NB4 (cell line): ENCODE data around the gene ARL8B.
"Not testable (repeated sequence)": the region's sequence is repeated elsewhere in the genome, so short reads cannot be mapped to it uniquely, and the experiment has no call there.

Experiments used
- DNase-seq: peaks from one replicate; pipeline ENCODE4 v3.0.0; 2010; ENCODE audit warnings: low read depth
- H3K4me3 ChIP-seq: one replicate; pipeline ENCODE4 v1.5.1; 2011; ENCODE audit warnings: mild to moderate bottlenecking, low read depth, low read length, moderate library complexity
- MYC ChIP-seq: IDR thresholded peaks from 2 replicates; pipeline ENCODE4 v1.6.1; 2011; ENCODE audit warnings: low read depth, low read length
- POLR2A ChIP-seq: IDR thresholded peaks from 2 replicates; pipeline ENCODE4 v1.6.1; 2011; ENCODE audit warnings: mild to moderate bottlenecking; ENCODE audit not compliant: insufficient read length; ENCODE audit errors: extremely low read depth
- TF ChIP-seq, protein P1 (sequence below): IDR thresholded peaks from 2 replicates; pipeline ENCODE4 v1.6.1; 2011; ENCODE audit warnings: low read depth, low read length
- TF ChIP-seq, protein P2 (sequence below): IDR thresholded peaks from one replicate; pipeline ENCODE4 v1.5.1; 2012; ENCODE audit warnings: low read depth, low read length

Gene ARL8B

DNA sequence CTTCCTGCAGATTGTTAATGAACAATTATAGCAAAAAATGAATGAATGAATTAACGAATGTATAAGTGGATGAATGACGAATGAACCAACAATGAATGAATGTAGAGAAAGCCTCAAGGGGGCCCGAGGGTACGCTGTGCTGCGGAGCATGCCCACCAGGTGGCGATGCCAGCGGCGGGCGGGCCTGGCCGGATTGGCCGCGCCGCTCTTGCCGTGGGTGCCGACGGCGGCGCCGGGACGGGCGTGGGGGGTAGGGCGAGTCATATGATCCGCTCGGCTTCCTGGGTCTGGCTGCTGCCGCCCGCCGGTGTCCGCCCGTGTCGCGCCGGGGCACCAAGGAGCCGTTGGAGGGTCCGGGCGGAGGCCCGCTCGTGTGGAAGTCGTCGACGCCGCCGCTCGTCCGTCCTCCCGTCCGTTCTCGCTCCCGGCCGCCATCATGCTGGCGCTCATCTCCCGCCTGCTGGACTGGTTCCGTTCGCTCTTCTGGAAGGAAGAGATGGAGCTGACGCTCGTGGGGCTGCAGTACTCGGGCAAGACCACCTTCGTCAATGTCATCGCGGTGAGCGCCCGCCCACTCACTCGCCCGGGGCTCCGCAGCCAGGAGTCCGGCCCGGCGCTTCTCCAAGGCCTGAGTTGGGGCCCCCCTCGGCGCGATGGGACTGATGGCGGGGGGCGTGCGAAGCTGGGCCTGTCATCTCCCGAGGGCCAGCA lies at the start of gene ARL8B:
Gene ARL8B (plus strand): TSS at position 263 of the 711 bp plus-strand sequence. CDS start 174 bp downstream, at position 437.
- TF ChIP-seq POLR2A: peak; percentile 84
- TF ChIP-seq, protein P1, sequence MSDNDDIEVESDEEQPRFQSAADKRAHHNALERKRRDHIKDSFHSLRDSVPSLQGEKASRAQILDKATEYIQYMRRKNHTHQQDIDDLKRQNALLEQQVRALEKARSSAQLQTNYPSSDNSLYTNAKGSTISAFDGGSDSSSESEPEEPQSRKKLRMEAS: peak; percentile 79; the same call in 1 of the 2 replicates
- 0 out of 2 replicates have a peak, but pooled peaks have one; percentile 48 for TF ChIP-seq MYC
- TF ChIP-seq, protein P2, sequence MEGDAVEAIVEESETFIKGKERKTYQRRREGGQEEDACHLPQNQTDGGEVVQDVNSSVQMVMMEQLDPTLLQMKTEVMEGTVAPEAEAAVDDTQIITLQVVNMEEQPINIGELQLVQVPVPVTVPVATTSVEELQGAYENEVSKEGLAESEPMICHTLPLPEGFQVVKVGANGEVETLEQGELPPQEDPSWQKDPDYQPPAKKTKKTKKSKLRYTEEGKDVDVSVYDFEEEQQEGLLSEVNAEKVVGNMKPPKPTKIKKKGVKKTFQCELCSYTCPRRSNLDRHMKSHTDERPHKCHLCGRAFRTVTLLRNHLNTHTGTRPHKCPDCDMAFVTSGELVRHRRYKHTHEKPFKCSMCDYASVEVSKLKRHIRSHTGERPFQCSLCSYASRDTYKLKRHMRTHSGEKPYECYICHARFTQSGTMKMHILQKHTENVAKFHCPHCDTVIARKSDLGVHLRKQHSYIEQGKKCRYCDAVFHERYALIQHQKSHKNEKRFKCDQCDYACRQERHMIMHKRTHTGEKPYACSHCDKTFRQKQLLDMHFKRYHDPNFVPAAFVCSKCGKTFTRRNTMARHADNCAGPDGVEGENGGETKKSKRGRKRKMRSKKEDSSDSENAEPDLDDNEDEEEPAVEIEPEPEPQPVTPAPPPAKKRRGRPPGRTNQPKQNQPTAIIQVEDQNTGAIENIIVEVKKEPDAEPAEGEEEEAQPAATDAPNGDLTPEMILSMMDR: peak; percentile 89
- peak; percentile 92 for DNase-seq

DNA sequence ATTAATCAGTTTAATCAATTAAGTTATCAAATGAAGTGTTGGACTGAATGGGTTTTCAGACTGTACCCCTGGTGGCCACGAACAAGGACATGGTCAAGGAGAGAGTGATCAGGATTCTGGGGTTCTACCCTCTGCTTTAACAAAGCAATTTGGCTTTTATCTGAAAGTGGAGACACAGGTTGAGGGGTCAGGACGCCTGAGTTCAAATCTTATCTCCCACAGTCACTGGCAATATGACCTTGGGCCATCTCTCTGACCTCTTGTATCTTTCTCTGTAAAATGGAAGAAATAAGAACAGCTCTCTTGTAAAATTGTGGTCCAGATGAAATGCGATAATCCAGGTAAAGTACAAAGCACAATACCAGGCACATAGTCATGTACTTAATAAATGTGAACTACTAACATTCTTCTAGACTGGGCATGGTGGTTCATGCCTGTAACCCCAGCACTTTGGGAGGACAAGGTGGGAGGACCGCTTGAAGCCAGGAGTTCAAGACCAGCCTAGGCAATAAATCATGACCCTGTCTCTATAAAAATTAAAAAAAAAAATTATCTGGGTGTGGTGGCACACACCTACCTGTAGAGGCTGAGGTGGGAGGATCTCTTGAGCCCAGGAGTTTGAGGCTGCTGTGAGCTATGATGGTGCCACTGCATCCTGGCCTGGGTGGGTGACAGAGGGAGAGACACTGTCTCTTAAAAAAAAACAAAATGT lies 48.6 kb upstream of the ARL8B start:
- H3K4me3 ChIP-seq: no peak overlapping the region
- TF ChIP-seq, protein P1: no peak
- TF ChIP-seq, protein P2: no peak
- TF ChIP-seq POLR2A (no peak), MYC (no peak)
- no peak for DNase-seq

More for the DNA sequence above, at the start of gene ARL8B:
- H3K4me3 ChIP-seq: peak within 1 kb of the TSS; percentile 68

DNA sequence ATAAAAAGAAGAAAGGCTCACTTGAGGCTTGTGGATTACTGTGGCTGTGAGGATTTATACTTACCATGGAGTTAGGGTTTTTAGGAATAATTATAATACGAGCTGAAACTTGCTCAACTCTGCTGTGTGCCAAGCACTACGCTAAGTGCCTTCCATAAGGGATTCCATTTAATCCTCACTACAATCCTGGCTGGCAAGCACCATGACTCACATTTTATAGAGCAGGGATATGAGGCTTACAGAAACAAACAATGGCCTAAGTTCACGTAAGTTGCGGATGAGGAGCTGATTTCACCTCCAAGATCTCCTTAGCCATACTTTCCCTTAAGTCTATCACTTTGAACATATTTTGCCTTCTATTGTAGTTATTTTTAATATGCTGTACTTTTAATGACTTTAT lies 43.9 kb upstream of the ARL8B start:
- no peak overlapping the region for H3K4me3 ChIP-seq
- no peak for DNase-seq
- TF ChIP-seq MYC (no peak), POLR2A (no peak)
- TF ChIP-seq, protein P2: no peak
- TF ChIP-seq, protein P1: no peak

DNA sequence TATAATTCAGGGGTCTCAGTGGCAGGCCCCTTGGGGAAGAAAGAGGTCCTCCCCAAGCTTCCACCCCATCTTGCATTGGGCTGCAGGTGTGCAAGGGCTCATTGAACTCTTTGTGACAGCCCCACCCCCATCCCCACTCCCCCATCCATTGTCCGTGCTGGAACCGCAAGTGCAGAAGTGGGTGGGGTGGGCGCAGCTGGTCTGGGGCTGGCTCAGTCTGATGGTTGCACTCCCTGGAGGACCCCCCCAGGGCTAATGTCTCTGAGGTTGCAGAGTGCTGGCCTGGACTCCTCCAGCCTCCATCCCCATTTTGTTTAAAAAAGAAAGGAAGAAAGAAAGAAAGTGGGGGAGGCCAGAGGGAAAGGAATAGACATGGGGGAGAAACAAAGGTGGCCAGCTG lies 42.3 kb upstream of the ARL8B start:
- TF ChIP-seq, protein P2: no peak
- no peak for TF ChIP-seq MYC
- TF ChIP-seq, protein P1: no peak
- TF ChIP-seq POLR2A: no peak

DNA sequence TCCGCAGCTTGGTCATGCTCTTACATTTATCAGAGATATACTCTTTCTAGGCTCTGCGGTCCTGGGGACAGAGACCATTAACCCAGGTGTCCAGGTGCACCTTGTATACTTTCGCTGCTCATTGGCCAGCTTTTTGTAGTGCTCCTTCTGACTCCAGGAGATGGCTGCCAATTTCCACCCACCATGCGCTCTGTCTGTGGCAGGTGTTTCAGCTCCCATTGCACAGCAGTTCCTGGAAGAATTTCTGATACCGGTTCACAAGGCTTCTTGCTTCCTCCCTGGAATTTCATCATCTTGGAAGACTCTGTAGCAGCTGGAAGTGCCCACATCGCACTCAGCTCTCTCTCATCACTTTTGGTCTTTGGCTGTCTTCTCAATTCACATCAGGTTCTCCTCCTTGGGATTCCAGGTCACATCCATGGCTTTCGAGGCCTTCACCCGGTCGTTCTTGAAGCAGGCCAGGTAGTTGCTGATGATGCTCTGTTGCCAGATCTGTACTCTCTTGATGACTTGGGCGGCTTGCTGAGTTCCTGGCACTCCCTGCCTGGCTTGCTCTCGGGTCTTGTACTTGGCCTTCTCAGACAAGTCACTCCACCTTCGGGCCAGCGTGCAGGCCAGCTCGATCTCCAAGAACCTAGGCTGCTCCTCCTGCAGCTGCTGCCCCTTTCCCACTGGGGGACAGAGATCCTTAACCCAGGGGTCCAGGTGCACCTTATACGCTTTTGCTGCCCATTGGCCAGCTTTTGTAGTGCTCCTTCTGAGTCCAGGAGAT lies 41.1 kb upstream of the ARL8B start:
- TF ChIP-seq POLR2A (no peak), MYC (no peak)
- TF ChIP-seq, protein P2: no peak
- TF ChIP-seq, protein P1: no peak
- no peak overlapping the region for H3K4me3 ChIP-seq
- DNase-seq: no peak

More for the DNA sequence above, 42.3 kb upstream of the ARL8B start:
- no peak for DNase-seq
- H3K4me3 ChIP-seq: no peak overlapping the region

DNA sequence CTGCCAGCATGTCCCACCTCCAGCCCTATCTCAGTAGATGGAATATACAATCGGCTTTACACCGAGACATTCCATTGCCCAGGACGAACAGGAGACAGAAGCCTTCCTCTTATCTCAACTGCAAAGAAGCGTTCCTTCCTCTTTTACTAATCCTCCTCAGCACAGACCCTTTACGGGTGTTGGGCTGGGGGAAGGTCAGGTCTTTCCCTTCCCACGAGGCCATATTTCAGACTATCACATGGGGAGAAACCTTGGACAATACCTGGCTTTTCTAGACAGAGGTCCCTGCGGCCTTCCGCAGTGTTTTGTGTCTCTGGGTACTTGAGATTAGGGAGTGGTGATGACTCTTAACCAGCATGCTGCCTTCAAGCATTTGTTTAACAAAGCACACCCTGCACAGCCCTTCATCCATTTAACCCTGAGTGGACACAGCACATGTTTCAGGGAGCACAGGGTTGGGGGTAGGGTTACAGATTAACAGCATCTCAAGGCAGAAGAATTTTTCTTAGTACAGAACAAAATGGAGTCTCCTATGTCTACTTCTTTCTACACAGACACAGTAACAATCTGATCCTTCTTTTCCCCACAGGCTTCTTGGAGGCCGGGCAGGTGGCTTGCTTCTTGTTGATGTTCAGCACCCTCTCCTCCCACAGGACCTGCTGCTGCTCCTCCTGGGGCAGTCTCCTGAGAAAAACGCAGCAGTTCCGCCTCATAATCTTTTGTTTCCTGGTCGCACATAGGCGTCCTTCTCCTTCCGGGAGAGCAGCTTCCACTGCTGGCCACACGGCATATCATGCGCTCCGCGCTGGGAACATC lies 39.9 kb upstream of the ARL8B start:
- peak; percentile 20 for DNase-seq
- not testable (repeated sequence) for H3K4me3 ChIP-seq
